ENCODE data around the gene MLYCD. TPM values are rescaled to one million over a fixed set of nuclear protein-coding genes. Genes with fewer than 3 reads are reported as not detected.

MLYCD gene
- total and polyA plus RNA-seq, 2 experiments from 2014 or later: 3.2 to 7.2 TPM

DNA sequence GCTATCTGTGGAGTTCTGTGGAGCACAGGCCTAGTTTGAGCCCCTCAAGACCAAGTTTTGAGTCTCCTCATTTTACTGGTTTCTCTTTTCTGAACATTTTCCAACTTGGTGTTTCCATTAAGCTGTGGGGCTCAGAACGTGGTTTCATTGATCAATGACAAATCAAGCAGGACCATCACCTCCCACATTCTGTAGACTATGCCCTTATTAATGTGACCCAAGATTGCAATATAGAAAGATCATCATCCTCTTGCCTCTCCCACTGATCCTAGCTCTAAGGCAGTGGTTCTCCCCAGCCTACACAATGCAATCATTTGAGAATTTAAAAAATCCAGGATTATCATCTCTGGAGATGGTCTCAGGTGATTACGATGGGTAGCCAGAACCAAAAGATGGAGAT, 38.4 kb downstream of the MLYCD start:
- DNase-seq (ENCODE audit: low spot score) (no peak), ATAC-seq (no peak)
- H3K4me3 Mint-ChIP-seq: no peak overlapping the region
- H3K27me3 Mint-ChIP-seq (ENCODE audit: insufficient read depth, low read depth, poor library complexity): peaks cover 25% of the 10 kb centered on the region
- no peaks in the 10 kb centered on the region for H3F3A ChIP-seq (replicated peaks; ENCODE audit: low read depth)
- H3K36me3 Mint-ChIP-seq (ENCODE audit: low read depth): no peaks in the 10 kb centered on the region; the same call in 1 of the 3 replicates
- no peaks in the 10 kb centered on the region for H4K20me1 ChIP-seq (replicated peaks; ENCODE audit: insufficient read depth)
- H3K27ac Mint-ChIP-seq: no peak overlapping the region
- H3K4me1 ChIP-seq (ENCODE audit: insufficient read depth): no peaks in the 10 kb centered on the region
- H3K4me2 ChIP-seq: no peak overlapping the region
- H3K4me1 Mint-ChIP-seq: peaks cover 12% of the 10 kb centered on the region
- no peak overlapping the region for H2AFZ ChIP-seq
- no peaks in the 10 kb centered on the region for H3K79me2 ChIP-seq (replicated peaks; ENCODE audit: insufficient read depth)
- no peaks in the 10 kb centered on the region for H3K27me3 ChIP-seq (ENCODE audit: insufficient read depth)
- TF ChIP-seq POLR2AphosphoS5 (IDR thresholded peaks at IDR 0.05; ENCODE audit: low read depth): no peak
- TF ChIP-seq, protein P1, sequence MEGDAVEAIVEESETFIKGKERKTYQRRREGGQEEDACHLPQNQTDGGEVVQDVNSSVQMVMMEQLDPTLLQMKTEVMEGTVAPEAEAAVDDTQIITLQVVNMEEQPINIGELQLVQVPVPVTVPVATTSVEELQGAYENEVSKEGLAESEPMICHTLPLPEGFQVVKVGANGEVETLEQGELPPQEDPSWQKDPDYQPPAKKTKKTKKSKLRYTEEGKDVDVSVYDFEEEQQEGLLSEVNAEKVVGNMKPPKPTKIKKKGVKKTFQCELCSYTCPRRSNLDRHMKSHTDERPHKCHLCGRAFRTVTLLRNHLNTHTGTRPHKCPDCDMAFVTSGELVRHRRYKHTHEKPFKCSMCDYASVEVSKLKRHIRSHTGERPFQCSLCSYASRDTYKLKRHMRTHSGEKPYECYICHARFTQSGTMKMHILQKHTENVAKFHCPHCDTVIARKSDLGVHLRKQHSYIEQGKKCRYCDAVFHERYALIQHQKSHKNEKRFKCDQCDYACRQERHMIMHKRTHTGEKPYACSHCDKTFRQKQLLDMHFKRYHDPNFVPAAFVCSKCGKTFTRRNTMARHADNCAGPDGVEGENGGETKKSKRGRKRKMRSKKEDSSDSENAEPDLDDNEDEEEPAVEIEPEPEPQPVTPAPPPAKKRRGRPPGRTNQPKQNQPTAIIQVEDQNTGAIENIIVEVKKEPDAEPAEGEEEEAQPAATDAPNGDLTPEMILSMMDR (conservative IDR thresholded peaks at IDR 0.05; ENCODE audit: low read depth in 2 of 2): no peak
- TF ChIP-seq, protein P2, sequence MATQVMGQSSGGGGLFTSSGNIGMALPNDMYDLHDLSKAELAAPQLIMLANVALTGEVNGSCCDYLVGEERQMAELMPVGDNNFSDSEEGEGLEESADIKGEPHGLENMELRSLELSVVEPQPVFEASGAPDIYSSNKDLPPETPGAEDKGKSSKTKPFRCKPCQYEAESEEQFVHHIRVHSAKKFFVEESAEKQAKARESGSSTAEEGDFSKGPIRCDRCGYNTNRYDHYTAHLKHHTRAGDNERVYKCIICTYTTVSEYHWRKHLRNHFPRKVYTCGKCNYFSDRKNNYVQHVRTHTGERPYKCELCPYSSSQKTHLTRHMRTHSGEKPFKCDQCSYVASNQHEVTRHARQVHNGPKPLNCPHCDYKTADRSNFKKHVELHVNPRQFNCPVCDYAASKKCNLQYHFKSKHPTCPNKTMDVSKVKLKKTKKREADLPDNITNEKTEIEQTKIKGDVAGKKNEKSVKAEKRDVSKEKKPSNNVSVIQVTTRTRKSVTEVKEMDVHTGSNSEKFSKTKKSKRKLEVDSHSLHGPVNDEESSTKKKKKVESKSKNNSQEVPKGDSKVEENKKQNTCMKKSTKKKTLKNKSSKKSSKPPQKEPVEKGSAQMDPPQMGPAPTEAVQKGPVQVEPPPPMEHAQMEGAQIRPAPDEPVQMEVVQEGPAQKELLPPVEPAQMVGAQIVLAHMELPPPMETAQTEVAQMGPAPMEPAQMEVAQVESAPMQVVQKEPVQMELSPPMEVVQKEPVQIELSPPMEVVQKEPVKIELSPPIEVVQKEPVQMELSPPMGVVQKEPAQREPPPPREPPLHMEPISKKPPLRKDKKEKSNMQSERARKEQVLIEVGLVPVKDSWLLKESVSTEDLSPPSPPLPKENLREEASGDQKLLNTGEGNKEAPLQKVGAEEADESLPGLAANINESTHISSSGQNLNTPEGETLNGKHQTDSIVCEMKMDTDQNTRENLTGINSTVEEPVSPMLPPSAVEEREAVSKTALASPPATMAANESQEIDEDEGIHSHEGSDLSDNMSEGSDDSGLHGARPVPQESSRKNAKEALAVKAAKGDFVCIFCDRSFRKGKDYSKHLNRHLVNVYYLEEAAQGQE (IDR thresholded peaks at IDR 0.05; ENCODE audit: unreplicated experiment): no peak
- TF ChIP-seq CREB1 (CRISPR knock-in tag; IDR thresholded peaks at IDR 0.05; ENCODE audit: low read depth): no peak
- no peak for TF ChIP-seq ZNF114 (CRISPR knock-in tag; IDR thresholded peaks at IDR 0.05)
- no peak for TF ChIP-seq STAT1 (IDR thresholded peaks at IDR 0.05; ENCODE audit: unreplicated experiment)
- TF ChIP-seq, protein P3, sequence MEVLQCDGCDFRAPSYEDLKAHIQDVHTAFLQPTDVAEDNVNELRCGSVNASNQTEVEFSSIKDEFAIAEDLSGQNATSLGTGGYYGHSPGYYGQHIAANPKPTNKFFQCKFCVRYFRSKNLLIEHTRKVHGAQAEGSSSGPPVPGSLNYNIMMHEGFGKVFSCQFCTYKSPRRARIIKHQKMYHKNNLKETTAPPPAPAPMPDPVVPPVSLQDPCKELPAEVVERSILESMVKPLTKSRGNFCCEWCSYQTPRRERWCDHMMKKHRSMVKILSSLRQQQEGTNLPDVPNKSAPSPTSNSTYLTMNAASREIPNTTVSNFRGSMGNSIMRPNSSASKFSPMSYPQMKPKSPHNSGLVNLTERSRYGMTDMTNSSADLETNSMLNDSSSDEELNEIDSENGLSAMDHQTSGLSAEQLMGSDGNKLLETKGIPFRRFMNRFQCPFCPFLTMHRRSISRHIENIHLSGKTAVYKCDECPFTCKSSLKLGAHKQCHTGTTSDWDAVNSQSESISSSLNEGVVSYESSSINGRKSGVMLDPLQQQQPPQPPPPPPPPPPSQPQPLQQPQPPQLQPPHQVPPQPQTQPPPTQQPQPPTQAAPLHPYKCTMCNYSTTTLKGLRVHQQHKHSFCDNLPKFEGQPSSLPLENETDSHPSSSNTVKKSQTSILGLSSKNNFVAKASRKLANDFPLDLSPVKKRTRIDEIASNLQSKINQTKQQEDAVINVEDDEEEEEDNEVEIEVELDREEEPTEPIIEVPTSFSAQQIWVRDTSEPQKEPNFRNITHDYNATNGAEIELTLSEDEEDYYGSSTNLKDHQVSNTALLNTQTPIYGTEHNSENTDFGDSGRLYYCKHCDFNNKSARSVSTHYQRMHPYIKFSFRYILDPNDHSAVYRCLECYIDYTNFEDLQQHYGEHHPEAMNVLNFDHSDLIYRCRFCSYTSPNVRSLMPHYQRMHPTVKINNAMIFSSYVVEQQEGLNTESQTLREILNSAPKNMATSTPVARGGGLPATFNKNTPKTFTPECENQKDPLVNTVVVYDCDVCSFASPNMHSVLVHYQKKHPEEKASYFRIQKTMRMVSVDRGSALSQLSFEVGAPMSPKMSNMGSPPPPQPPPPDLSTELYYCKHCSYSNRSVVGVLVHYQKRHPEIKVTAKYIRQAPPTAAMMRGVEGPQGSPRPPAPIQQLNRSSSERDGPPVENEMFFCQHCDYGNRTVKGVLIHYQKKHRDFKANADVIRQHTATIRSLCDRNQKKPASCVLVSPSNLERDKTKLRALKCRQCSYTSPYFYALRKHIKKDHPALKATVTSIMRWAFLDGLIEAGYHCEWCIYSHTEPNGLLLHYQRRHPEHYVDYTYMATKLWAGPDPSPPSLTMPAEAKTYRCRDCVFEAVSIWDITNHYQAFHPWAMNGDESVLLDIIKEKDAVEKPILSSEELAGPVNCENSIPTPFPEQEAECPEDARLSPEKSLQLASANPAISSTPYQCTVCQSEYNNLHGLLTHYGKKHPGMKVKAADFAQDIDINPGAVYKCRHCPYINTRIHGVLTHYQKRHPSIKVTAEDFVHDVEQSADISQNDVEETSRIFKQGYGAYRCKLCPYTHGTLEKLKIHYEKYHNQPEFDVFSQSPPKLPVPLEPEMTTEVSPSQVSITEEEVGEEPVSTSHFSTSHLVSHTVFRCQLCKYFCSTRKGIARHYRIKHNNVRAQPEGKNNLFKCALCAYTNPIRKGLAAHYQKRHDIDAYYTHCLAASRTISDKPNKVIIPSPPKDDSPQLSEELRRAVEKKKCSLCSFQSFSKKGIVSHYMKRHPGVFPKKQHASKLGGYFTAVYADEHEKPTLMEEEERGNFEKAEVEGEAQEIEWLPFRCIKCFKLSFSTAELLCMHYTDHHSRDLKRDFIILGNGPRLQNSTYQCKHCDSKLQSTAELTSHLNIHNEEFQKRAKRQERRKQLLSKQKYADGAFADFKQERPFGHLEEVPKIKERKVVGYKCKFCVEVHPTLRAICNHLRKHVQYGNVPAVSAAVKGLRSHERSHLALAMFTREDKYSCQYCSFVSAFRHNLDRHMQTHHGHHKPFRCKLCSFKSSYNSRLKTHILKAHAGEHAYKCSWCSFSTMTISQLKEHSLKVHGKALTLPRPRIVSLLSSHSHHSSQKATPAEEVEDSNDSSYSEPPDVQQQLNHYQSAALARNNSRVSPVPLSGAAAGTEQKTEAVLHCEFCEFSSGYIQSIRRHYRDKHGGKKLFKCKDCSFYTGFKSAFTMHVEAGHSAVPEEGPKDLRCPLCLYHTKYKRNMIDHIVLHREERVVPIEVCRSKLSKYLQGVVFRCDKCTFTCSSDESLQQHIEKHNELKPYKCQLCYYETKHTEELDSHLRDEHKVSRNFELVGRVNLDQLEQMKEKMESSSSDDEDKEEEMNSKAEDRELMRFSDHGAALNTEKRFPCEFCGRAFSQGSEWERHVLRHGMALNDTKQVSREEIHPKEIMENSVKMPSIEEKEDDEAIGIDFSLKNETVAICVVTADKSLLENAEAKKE (CRISPR knock-in tag; IDR thresholded peaks at IDR 0.05): no peak
- H3K36me3 ChIP-seq (ENCODE audit: insufficient read depth): no peaks in the 10 kb centered on the region
- no peaks in the 10 kb centered on the region for H3K9me2 ChIP-seq (ENCODE audit: insufficient read depth)
- no peaks in the 10 kb centered on the region for H3K9me3 Mint-ChIP-seq
- no peak overlapping the region for H3K27ac ChIP-seq (ENCODE audit: low read depth)
- H3K4me3 ChIP-seq: no peak overlapping the region

All from GM23338 (cell line).